Glutamatergic neuron (in vitro differentiated cells): Measurements from ENCODE around the gene PNPO. TPM values are rescaled to one million over a fixed set of nuclear protein-coding genes. Genes with fewer than 3 reads are reported as not detected.

ENCODE experiments used
- DNase-seq: peaks from one replicate; pipeline ENCODE4 v3.0.0; 2022
- H3K27ac Mint-ChIP-seq: one replicate; pipeline ENCODE4 v1.8.0; 2020; ENCODE audit warnings: mild to moderate bottlenecking, mixed read lengths, inconsistent platforms; ENCODE audit not compliant: unreplicated experiment
- H3K27me3 Mint-ChIP-seq: one replicate; pipeline ENCODE4 v1.8.0; 2020; ENCODE audit warnings: mild to moderate bottlenecking, moderate library complexity, mixed read lengths, inconsistent platforms; ENCODE audit not compliant: unreplicated experiment
- H3K36me3 Mint-ChIP-seq: one replicate; pipeline ENCODE4 v1.8.0; 2020; ENCODE audit warnings: mild to moderate bottlenecking, mixed read lengths, inconsistent platforms; ENCODE audit not compliant: unreplicated experiment
- H3K4me1 Mint-ChIP-seq: one replicate; pipeline ENCODE4 v1.8.0; 2020; ENCODE audit warnings: mild to moderate bottlenecking, low read depth, mixed read lengths, inconsistent platforms; ENCODE audit not compliant: unreplicated experiment
- H3K4me3 Mint-ChIP-seq: one replicate; pipeline ENCODE4 v1.8.0; 2020; ENCODE audit warnings: mild to moderate bottlenecking, mixed read lengths, inconsistent platforms; ENCODE audit not compliant: unreplicated experiment
- H3K9me3 Mint-ChIP-seq: one replicate; pipeline ENCODE4 v1.8.0; 2020; ENCODE audit warnings: mild to moderate bottlenecking, moderate library complexity, mixed read lengths, inconsistent platforms; ENCODE audit not compliant: unreplicated experiment
- CTCF ChIP-seq: fragments of 200-600 bp; sonication (generic); IDR thresholded peaks from one replicate; pipeline ENCODE4 v1.5.0; 2021; ENCODE audit not compliant: partially characterized antibody, unreplicated experiment
- total RNA-seq: library from RNA; stranded (reverse); fragmentation: NEBNext Ultra II Directional; extraction: Animal tissue kit (Norgen Biotek cat#: 25700); gene quantifications from one replicate; pipeline ENCODE4 v1.2.1, GENCODE V29; 2021; ENCODE audit not compliant: unreplicated experiment

PNPO gene
- total RNA-seq, 1 donor from 2014 or later: 6.0 TPM

DNA sequence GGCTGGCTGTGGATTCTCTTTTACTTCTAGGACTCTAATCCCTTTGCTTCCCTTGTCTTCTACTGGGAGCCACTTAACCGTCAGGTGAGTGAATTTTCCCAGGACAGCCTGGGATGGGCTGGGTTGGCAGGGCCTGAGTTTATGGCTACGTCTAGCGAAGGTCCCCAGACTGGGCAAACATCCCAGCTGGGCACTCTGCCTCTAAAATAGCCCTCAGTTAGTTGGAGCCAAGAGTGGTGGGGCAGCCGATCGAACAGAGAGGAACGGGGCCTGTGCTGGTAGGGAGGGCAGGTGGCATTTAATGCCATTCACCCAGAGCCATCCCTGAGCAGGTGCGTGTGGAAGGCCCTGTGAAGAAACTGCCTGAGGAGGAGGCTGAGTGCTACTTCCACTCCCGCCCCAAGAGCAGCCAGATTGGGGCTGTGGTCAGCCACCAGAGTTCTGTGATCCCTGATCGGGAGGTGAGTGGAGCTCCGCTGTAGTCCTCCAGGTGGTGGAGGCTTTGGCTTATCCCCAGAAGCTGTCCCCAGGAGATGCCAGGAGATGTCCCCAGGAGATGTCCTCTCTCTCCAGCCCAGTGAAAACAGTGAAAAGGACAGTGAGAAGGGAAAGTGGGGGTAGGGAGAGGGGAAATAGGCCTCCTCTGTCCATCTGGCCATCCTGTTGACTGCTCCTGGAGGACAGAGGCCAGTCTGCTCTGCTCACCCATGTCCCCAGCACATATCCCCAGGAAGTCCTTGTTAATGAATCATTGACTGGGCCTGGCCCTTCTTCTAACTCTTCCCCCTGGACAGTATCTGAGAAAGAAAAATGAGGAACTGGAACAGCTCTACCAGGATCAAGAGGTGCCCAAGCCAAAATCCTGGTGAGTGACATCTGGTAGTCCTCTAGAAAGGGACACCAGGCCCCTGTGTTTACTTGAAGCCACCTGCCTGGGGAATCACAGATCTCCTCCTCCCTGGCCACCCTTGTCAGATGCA, 4.4 kb downstream of the PNPO start:
- peaks cover 2% of the 10 kb centered on the region for H3K9me3 Mint-ChIP-seq
- H3K27ac Mint-ChIP-seq: no peak overlapping the region
- peaks cover 5% of the 10 kb centered on the region for H3K4me1 Mint-ChIP-seq
- no peak overlapping the region for H3K4me3 Mint-ChIP-seq
- peaks cover 4% of the 10 kb centered on the region for H3K27me3 Mint-ChIP-seq
- no peaks in the 10 kb centered on the region for H3K36me3 Mint-ChIP-seq
- no peak for TF ChIP-seq CTCF
- no peak for DNase-seq

DNA sequence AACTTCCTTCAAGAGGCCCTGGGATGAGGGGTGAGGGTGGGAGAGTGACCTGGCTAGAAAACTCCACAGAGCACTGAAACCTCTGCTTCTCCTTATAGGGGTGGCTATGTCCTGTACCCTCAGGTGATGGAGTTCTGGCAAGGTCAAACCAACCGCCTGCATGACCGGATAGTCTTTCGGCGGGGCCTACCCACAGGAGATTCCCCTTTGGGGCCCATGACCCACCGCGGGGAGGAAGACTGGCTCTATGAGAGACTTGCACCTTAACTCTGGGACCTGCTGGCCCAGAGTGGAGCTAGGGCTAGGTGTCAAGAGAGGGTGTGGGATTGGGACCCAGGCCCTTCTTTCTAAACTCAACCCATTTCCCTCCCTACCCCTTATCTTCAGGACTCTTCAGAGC, 5.1 kb downstream of the PNPO start:
- Mint-ChIP-seq H3K9me3 (peaks cover 2% of the 10 kb centered on the region), H3K4me3 (no peak overlapping the region), H3K36me3 (no peaks in the 10 kb centered on the region), H3K4me1 (peaks cover 5% of the 10 kb centered on the region), H3K27me3 (peaks cover 1% of the 10 kb centered on the region), H3K27ac (no peak overlapping the region)
- DNase-seq: no peak
- no peak for TF ChIP-seq CTCF

DNA sequence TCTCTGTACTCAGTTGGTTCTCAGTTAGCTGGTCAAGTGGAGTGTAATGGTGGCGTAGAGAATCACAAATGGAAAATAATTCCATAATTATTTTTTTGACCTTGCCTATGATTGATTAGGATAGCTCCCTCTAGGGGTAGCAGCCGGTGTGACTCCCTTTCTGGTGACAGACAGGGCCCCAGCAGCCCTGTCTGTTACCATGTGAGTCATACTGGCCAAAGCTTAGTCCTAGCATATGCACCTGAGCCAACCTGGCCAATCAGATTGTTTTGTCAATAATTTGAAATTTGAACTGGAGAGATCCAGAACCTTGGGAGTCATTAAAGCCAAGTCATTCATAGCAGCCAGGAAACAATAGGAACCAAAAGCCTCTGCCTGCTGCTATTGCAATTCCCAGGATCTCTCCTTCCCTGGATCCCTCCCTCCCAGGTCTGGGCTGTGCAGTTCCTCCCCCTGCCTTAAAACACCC, 5.6 kb downstream of the PNPO start:
- Mint-ChIP-seq H3K36me3 (no peaks in the 10 kb centered on the region), H3K4me3 (no peak overlapping the region), H3K9me3 (peaks cover 1% of the 10 kb centered on the region), H3K4me1 (peaks cover 5% of the 10 kb centered on the region), H3K27ac (peak overlapping the region; percentile 22), H3K27me3 (peaks cover 1% of the 10 kb centered on the region)
- peak; percentile 85 for TF ChIP-seq CTCF
- peak; percentile 79 for DNase-seq

DNA sequence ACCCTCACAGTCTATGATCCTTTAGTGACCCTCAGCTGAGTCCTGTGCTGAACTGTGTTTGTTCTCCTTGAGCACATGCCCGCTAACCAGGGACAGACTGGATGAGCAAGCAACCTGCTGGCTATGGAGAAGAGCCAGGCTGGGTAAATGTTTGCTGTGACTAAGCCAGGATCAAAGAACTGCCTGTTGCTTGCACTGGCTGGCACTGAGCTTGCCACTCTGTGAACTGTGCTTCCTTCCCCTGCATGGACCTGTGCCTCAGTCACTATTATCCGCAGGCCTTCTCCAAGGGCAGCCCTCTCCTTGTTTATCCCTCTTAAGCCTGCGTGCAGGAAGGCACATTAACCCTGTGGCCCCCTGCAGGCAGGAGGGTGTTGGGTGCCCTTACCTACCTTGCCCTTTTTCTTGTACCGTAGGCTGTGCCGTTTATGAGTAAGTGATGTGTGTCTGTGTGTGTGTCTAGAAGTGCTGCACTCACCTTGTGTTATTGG, 7.4 kb downstream of the PNPO start:
- no peaks in the 10 kb centered on the region for H3K9me3 Mint-ChIP-seq
- no peak overlapping the region for H3K4me3 Mint-ChIP-seq

More for the DNA sequence above, 7.4 kb downstream of the PNPO start:
- Mint-ChIP-seq H3K36me3 (no peaks in the 10 kb centered on the region), H3K27me3 (peaks cover 1% of the 10 kb centered on the region), H3K4me1 (peaks cover 5% of the 10 kb centered on the region), H3K27ac (peak overlapping the region; percentile 19)
- DNase-seq: no peak
- no peak for TF ChIP-seq CTCF
